ENCODE data around the gene ANAPC5.
A peak's percentile ranks its signal among the peaks of the same experiment; 100 is the strongest.
"Not testable (repeated sequence)": the region's sequence is repeated elsewhere in the genome, so short reads cannot be mapped to it uniquely, and the experiment has no call there.

Gene ANAPC5

DNA sequence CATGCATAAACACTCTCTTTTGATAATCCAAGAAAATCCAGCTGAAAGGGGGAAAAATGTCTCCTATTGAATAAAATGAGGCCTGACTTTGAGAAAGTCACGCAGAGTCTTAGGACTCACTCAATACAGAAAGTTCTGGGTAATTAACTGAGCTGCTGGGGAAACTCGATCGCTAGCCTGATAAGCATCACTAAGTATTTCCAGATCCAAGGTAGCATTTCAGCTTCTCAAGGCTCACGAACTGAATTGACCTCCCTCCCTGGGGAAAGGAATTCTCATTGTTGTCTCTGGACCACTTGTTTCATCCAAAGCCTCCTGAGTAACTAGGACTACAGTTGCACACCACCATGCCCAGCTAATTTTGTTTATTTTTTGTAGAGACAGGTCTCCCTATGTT lies 13.8 kb upstream of the ANAPC5 start:
- no peak for DNase-seq

DNA sequence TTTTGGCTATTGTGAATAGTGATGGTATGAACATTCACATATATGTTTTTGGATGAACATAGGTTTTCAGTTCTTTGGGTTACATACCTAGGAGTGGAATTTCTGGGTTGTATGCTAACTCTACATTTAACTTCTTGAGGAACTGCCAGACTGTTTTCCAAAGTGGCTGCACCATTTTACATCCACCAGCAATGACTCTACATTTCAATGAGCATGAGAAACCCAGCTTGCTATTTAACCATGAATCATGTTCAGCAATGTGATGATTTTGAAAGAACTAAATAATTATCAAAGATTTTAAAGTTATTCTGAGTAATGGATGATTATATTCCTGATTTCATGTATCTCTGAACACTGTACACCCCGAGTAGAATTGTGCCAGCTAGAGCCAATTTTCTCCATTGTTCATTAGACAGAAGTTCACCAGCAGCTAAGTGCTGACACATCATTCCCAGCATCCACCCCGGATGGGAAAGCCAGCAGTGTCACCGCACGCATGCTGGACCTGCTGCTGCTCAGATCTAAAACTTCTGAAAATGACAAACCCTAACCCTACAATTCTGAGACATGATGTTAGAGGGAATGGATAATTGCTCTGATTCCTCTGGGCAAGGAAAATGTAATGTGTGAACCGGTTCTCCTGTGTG lies 13.3 kb upstream of the ANAPC5 start:
- no peak for DNase-seq

DNA sequence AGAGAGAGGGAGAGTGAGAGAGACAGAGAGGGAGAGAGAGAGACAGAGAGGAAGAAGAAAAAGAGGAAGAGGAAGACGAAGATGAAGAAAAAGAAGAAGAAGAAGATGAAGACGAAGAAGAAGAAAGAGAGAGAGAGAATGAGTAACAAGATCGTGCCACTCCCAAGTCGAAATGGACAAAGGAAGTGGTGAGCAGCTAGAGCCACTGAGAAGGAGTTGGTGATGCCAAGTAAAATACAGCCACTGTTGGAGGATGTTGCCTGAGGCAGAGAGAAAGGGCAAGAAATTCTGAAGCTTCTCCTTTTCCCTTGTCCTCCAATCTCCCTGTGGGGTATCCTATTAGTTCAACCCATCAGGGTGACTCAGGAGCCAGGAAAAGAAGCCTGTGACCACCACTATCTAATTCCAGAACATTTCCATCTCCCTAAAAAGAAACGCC lies 12.5 kb upstream of the ANAPC5 start:
- no peak for DNase-seq

DNA sequence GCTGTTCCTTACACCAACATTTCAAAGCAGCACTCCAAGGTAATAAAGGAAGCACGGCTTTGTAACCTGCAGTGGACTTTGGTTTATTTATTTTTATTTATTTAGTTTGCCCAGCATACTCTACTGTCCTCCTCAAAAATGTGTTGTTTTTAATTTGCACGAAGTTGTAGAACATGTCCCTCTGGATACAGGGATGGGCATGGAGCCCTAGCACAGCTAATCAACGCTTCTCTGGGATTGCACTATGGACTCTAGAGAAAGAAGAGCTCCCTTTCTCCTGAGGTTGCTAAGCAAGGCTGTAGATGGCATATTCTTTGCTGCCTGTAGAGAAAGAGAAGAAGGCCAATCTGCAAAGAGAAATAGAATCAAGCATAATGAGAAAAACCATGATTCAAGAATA lies 5.9 kb upstream of the ANAPC5 start:
- no peak for DNase-seq

DNA sequence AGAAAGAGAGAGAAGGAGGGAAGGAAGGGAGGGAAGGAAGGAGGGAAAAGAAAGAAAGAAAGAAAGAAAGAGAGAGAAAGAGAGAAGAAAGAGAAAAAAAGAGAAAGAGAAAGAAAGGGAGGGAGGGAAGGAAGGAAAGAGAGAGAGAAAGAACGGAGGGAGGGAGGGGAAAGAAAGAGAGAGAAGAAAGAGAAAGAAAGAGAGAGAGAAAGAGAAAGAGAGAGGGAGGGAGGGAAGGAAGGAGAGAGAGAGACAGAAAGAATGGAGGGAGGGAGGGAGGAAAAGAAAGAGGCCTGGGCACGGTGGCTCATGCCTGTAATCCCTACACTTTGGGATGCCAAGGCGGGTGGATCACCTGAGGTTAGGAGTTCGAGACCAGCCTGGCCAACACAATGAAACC lies 5.1 kb upstream of the ANAPC5 start:
- DNase-seq = no peak

DNA sequence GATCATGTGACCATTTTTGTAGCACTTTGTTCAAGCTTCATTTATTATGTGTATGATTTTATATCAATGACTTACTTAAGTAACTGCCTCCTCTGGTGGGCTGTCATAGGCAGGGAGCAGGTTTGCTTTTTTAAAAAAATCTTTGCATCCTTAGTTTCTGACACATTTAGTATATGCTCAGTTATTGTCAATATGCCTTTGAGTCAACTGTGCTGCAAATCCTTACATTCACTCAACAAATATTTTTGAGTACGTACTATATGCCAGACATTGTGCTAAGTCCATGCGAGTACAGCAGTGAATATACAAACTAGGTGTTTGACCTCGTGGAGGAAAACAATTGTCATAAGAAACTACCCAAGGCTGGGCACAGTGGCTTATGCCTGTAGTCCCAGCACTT lies 4.4 kb upstream of the ANAPC5 start:
- DNase-seq = no peak

DNA sequence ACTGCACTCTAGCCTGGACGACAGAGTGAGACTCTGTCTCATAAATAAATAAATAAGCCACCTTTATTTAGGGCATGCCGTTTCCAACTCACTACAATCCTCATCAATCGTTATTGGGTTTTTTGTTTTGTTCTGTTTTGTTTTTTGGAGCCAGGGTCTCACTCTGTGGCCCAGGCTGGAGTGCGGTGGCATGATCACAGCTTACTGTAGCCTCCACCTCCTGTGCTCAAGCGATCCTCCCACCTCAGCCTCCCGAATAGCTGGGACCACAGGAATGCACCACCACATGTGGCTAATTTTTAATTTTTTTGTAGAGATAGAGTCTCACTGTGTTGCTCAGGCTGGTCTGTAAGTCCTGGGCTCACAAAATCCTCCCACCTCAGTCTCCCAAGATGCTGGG lies 3.6 kb upstream of the ANAPC5 start:
- DNase-seq = no peak

DNA sequence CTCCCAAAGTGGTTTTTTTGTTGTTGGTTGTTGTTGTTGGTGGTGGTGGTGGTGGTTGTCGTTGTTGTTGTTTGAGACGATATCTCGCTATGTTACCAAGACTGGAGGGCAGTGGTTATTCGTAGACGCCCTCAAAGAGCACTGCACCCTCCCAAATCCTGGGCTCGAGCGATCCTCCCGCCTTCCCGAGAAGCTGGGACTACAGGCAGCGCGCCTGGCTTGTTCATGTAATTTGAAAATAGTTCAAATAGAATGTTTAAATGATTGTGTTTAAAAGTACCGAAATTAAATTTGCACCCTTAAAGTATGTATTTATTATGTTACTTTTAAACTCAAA lies 439 bp upstream of the ANAPC5 start:
- DNase-seq = no peak

DNA sequence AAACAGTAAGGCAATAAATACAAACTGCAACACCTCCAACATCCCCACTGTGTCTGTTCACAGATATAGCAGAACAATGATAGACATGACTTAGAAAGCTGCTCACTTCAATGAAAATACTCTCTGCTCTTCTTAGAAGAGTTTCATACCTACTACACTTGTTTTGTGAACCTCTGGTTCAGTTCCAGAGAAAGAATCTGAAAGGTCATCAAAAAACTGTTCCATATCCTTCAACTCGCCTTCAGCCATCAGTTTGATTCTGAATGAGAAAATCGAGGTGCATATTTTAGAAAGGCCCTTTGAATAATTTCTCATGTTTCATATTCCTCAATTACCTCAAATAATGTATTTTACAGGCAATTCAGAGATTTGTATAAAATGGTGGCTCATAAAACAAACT lies 5.5 kb downstream of the ANAPC5 start:
- DNase-seq = no peak

DNA sequence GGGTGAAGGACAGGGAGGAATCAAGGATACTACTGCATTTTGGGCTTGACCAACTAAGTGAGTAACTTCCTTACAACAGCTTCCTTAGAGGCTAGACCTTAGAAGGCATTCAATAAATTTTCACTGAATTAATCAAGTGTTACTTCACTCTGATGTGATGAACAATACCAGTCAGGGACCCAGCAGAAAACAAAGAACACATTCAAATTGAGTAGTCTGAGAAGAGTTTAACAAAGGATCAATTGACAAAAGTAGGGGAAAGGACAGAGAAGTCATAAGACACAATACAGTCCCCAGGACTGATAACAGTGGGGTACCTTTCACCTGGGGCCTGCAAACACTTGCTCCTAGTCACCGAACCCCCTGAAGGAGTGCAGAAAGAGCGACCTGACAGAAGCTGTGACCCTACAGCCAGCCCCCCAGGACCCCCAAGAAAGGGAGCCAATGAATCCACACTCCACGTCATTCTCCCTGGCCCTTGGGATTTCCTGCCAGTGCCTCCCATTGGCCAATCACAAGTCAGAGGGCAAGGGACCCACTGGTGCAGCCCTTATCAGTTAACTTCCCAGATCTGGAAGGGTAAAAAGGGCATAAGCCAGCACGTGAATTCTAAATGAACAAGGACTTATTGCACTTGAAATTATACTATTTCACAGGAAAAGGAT lies 6.9 kb downstream of the ANAPC5 start:
- DNase-seq = no peak

DNA sequence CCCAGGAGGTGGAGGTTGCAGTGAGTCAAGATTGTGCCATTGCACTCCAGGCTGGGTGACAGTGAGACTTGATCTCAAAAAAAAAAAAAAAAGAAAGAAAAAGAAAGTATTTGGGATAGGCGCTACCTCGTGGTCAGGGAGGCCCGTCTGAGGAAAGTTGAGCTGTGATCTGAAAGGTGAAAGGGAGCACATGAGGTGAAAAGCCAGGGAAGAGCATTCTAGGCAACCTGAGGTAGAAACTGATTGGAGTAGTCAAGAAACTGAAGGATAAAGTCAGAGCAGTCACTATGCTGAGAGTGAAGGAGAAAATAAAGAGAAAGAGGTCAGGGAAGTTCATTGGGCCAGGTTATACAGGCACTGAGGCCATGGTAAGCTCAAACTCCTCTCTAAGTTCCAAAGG lies 7.7 kb downstream of the ANAPC5 start:
- DNase-seq = no peak

DNA sequence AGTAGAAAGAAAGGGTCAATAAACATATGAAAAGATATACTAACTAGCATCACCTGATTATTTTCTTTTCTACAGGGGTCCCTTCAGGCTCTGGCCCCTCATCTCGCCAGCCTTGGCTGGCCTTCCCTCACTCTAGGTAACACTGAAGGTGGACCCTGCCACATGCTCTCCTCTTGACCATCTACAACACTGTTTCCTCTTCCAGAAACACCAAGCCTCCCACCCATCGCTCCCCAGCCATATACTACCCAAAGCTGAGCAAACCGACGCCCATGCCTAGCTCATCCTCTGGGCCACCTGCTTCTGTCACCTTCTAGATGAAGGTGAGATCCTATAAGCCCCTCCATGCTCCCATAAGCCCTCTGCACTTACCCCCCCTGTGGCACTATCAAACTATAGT lies 14.8 kb downstream of the ANAPC5 start:
- DNase-seq = no peak

DNA sequence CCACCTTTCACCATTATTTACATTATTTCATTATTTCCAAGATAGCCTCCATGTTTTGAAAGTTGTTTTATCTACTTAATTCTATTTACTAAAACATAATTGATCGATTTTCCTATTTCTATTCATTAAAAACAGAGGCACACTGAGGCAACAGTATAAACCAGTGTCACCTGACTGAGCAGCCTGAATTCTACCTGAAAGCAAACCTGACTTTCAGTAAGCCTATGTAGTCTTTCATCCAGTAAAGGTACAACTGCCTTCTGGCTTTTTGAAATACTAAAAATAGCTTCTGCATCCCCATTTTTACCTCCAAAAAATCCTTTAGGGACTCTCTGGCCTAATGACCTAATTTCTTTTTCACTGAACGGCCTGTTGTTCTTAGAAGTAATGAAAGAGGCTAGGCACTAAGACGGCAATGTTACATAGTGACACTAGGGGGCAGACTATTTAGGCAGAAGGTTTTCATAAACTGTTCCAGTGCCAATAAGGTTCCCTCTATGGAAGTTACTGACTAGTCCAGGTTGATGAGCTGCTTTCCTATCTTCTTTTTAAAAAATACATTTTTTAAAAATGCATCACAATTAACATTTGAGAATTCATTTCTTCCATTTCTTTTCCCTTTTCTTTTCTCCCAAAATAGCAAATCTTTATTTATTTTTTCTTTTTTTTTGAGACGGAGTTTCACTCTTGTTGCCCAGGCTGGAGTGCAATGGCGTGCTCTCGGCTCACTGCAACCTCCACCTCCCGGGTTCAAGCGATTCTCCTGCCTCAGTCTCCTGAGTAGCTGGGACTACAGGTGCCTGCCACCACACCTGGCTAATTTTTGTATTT lies 17.5 kb downstream of the ANAPC5 start:
- DNase-seq = peak; percentile 63

DNA sequence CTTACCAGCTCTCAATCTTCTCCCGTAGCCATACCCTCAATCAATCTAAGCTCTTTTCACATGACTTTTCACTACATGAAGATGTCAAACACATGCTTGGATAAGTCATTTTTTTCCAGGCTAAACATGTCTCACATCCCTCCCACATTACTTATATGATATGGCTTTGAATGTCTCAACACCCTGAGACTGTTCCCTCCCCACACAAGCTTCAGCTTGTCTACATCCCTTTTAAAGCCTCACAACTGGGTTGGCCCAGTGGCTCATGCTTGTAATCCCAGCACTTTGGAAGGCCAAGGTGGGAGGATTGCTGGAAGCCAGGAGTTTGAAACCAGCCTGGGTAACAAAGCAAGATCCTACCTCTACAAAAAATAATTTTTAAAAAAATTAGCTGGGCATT lies 18.5 kb downstream of the ANAPC5 start:
- DNase-seq = no peak

DNA sequence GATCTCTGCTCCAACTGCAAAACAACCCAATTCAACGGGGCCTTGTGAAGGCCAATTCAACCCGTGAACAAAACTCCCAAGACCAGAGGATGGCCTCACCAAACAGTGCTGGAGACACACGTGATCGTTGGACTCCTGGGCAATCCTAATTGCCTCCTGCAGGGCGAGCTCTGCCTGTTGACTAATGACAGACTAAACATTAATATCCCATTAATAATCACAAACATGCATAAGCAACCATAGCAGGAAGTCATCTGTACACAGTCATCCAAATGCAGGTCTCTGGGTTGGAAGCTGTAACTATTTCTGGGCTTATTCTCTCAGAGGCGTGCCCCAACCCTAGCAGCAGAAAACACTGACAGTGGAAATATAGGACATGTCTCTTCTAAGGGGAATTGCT lies 21.0 kb downstream of the ANAPC5 start:
- DNase-seq = no peak

DNA sequence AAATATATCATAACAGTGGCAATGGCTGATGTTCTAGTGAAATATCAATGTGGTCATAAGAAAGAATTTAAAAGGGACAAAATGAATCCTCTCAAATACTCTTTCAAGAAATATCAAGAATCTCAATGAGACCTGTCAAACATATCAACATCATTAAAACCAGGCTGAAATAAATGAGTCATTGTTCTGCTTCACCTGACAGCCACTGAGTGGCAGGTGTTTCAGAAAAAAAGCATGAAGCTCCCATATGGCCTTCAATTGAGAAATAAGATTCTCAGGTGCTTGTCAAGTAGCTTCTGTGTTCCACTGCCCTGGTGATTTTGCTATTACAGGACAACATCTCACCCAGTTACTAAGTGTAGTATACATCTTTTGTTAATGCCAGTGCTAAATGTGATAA lies 21.5 kb downstream of the ANAPC5 start:
- DNase-seq = no peak

DNA sequence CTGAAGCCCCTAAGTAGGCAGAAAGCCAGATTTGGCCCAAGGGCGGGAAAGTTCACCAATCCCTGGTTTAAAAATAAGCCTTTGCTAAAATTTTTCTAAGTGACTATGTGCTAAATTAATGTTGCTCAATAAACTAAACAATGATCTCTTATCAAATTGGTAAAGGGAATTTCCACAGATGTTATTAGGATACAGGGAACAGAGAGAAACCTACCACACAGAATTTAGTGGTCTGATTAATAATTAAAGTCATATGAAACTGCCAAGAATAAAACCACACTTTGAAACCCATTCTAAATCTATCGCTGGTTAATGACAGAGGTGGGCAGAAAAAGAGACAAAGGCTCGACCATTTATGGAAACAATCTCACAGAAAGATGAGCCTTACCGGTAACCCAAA lies 22.0 kb downstream of the ANAPC5 start:
- DNase-seq = no peak

DNA sequence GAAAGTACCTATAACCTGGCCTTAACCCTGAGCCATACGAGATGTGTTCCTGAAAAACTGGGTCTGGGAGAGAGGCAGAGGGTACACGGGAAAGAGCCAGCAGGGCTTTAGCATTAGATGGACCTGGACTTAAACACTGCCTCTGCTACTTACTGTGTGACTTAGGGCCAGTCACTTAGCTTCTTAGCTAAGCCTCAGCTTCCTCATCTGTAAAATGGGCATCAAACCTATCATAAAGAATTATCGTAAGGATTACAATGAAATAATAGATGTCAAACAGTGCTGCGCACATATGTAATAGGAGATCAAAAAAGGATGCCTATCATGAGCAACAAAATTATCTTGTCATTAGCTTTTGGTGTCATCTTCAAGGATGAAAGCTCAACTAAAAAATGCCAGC lies 23.6 kb downstream of the ANAPC5 start:
- no peak for DNase-seq

DNA sequence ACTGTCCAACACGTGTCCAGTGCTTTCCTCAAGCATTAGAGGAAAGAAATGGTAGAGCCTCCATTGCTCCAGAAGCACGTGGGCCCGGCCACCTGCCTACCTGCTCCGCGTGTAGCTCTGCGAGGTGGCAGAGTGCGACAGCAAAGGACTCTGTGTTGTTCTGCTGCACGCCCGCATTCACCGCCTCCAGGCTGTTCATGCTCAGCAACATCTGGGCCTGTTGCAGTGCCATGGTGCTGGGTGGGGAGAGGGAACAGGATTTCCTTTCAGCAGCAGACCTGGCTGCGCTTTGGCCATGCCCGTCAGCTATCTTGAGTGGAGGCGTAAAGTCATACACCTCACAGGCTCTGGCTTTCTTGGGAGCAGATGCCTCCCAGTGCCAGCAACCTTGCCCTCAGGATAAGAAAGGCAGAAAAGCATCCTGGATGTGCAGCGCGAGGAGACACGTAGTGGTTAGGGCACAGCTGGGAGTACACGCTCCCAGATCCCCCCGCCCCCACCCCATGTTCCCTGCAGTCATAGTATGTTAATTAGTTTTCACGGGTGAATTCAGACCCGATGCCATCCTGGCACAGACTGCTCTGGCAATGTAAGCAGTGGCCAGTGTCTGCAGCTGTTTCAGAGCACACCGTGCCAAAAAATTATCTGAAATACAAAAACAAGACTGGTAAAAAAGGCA lies 25.1 kb downstream of the ANAPC5 start:
- DNase-seq = no peak

DNA sequence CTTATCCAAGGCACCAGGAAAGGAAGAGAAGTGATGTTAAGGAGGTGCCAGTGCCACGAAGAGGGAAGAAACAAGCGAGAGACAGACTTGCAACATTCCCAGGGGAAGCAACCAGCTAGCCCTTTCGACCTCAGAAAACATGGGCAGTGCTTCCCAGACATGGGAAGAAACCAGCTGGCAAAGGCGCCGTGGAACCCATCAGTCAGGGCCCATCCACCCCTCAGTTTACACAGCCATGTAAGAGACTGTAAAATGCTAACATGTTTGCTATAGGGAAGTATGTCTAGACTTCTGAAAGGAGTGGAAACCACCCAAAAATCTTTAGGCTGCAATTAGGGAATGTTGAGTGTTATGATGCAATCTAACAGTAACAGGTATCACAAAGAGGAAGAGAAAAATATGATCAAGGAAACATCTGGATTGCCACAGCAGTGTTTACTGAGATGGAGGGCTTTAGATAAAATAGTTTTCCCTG lies 26.3 kb downstream of the ANAPC5 start:
- no peak for DNase-seq

DNA sequence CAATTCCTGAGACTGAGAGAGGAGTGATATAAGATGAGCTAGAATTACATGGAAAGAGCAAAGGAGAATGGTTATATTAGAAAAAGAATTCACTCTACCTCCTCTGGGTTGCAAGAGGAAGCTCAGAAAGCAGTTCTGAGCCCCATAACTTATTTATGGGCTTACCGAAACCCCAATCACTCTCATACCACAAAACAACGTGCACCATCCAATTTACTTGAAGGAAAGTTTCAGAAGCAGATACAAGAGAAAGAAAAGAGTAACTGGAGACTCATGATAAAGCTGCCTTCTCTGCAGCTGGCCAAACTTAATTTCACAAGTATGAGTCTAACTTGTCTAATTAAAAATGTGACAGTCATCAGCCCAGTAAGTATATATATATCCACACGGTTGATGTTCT lies 28.3 kb downstream of the ANAPC5 start:
- no peak for DNase-seq

DNA sequence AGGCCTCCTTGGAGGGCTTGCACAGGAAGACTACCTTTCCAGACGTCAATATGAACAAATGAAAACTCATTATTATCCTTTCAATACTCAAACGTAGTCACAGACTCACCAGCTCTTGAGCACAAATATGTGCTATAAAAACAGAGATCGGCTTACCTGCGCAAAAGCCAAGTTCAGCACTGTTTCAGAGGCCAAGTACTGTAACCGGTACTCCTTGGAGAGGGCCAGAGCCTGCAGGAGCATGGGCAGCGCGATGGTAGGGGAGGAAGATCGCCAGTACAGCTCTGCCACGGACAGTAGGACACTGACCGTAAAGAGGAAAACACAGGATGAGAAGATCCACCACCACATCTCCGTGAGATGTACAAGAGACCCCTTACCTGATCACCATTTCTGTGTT lies 34.1 kb downstream of the ANAPC5 start:
- no peak for DNase-seq

DNA sequence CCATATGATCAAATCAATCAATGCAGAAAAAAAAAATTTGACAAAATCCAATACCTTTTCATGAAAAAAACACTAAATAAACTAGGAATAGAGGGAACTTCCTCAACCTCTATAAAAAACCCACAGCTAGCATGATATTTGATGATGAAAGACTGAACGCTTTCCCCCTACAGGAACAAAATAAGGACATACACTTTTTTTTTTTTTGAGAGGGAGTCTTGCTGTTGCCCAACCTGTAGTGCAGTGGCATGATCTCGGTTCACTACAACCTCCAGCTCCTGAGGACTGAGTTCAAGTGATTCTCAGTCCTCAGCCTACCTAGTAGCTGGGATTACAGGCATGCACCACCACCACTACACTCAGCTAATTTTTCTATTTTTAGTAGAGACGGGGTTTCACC lies 37.8 kb downstream of the ANAPC5 start:
- DNase-seq = no peak

DNA sequence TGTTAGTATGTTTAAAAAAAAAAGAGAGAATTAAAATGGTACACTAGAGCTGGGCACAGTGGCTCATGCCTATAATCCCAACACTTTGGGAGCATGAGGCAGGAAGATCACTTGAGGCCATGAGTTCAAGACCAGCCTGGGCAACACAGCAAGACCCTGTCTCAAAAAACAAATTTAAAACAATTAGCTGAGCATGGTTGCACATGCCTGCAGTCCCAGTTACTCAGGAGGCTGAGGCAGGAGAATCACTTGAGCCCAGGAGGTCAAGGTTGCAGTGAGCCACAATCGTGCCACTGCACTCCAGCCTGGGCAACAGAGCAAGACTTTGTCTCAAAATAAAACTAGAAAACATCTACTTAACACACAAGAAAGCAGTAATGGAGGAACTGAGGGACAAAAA lies 42.0 kb downstream of the ANAPC5 start:
- DNase-seq = not testable (repeated sequence)

Measured in activated CD4-positive, alpha-beta T cell treated with anti-CD3 and anti-CD28 coated beads, Interleukin-2, amount 50 U/mL, for 16 hours (primary cell).